Stimulated activated naive B cell treated with anti-CD40 and anti-IgM and Interleukin-4, amounts not matched to agents 10 μg/mL and 1 μg/mL and 100 μg/mL, for 72 hours (primary cell): ENCODE data around the gene SMIM1.
A peak's percentile ranks its signal among the peaks of the same experiment; 100 is the strongest.
"Not testable (repeated sequence)": the region's sequence is repeated elsewhere in the genome, so short reads cannot be mapped to it uniquely, and the experiment has no call there.

ENCODE experiments used
- ATAC-seq, 2 donors: fragments of 150-1000 bp; cut with Tn5 transposase; replicated peaks; 2 replicates each; pipeline ENCODE4 v1.10.0; 2021; ENCODE audit warnings: moderate library complexity in 1 of 2
- DNase-seq: peaks from one replicate; pipeline ENCODE4 v3.0.0; 2021
- H3K27ac Mint-ChIP-seq: one replicate; pipeline ENCODE4 v1.8.0; 2022; ENCODE audit warnings: mild to moderate bottlenecking, mixed read lengths
- H3K27me3 Mint-ChIP-seq, 2 donors: one replicate each; pipeline ENCODE4 v1.8.0; 2022; ENCODE audit warnings: mixed read lengths in 2 of 2
- H3K36me3 Mint-ChIP-seq, 2 donors: one replicate each; pipeline ENCODE4 v1.8.0; 2022; ENCODE audit warnings: mixed read lengths in 2 of 2, mild to moderate bottlenecking in 1 of 2
- H3K4me1 Mint-ChIP-seq, 2 donors: one replicate each; pipeline ENCODE4 v1.8.0; 2022; ENCODE audit warnings: mixed read lengths in 2 of 2, mild to moderate bottlenecking in 1 of 2
- H3K4me3 Mint-ChIP-seq, 2 donors: one replicate each; pipeline ENCODE4 v1.8.0; 2022; ENCODE audit warnings: mild to moderate bottlenecking in 2 of 2, mixed read lengths in 2 of 2, moderate library complexity in 1 of 2
- H3K9me3 Mint-ChIP-seq, 2 donors: one replicate each; pipeline ENCODE4 v1.8.0; 2022; ENCODE audit warnings: mixed read lengths in 2 of 2, mild to moderate bottlenecking in 1 of 2

SMIM1 gene, protein sequence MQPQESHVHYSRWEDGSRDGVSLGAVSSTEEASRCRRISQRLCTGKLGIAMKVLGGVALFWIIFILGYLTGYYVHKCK

DNA sequence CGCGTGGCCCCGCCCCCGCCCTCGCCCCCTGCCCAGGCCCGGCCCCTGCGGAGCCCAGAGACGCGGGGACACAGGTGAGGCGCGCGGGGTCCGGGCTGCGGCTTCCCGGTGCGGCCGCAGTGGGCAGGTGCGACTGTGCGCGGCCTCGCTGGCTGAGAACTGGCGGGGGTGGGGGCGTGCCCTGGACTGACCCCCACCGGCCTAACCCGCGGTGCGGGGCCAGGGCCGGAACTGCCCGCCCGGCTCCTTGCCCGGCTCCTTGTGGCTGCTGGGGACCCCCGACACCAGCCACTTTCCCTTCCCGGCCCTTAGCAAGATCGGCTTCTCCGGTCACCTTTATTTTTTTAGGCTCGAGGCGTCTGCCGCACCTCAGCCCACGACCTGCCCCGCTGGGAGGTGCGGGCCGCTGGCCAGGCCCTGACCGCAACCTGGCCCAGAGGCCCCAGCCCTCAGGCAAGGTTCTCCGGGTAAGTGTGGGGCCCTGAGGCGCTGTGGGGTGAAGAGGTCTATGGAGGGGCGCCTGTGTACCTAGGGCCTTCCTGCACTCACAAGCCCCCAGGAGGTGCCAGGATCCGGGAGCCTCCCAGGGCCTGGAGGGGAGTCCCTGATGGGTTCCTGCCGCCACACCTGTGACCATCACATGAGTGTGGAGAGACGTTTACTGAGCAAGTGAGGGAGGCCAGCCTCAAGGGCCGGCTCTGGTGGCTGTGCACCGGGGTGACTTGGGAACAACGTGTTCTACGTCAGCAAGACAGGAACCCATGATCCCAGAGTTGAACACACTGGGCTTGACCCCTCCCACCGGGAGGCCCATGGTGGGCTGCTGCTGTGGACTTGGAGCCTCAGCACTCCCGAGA, at the start of gene SMIM1:
SMIM1 (plus strand) TSS at position 35 of the 857 bp plus-strand sequence. CDS start 2,625 bp downstream, outside the sequence.
- Mint-ChIP-seq H3K27ac (peak within 1 kb of the TSS; percentile 81), H3K4me3 (peak within 1 kb of the TSS; percentile 79 to 81), H3K4me1 (peaks cover 23 to 34% of the 10 kb centered on the region in 2 donors), H3K9me3 (no peaks in the 10 kb centered on the region), H3K36me3 (no peaks in the 10 kb centered on the region), H3K27me3 (peaks cover 0 to 4% of the 10 kb centered on the region in 2 donors)
- no peak for ATAC-seq
- DNase-seq = no peak

DNA sequence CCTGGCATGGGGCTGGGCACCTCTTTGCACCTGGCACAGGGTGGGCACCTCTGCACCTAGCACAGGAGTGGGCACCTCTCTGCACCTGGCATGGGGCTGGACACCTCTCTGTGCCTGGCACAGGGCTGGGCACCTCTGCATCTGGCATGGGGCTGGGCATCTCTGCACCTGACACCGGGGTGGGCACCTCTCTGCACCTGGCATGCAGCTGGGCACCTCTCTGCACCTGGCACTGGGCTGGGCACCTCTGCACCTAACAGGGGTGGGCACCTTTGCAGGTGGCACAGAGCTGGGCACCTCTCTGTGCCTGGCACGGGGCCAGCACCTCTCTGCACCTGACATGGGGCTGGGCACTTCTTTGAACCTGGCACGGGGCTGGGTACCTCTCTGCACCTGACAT, 49.7 kb upstream of the SMIM1 start:
- Mint-ChIP-seq H3K27ac (no peak overlapping the region), H3K27me3 (peaks cover 27 to 29% of the 10 kb centered on the region in 2 donors), H3K9me3 (no peaks in the 10 kb centered on the region), H3K4me3 (no peak overlapping the region), H3K36me3 (no peaks in the 10 kb centered on the region), H3K4me1 (peaks cover 6 to 7% of the 10 kb centered on the region in 2 donors)
- ATAC-seq = no peak
- DNase-seq = no peak

DNA sequence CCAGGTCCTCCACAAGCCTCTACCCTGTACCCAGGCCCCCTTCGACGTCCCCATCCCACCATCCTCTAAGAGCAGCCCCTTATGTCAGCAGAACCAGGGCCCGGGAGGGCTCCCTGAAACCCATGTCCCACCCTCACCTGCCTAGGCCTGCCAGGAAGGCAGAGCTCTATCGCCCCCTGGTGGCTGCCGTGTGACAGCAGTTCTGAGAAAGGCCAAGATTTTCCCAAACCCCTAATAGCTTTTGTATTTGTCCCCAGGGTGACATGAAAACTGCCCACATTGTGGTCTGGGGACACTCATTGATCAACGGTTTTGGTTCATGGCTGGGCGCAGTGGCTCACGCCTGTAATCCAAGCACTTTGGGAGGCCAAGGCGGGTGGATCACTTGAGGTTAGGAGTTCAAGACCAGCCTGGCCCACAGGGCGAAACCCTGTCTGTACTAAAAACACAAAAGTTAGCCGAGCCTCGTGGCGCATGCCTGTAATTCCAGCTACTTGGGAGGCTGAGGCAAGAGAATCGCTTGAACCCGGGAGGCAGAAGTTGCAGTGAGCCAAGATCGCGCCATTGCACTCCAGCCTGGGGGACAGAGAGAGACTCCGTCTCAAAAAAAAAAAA, 48.0 kb upstream of the SMIM1 start:
- ATAC-seq (peak; percentile 68 to 81), DNase-seq (peak; percentile 52)
- Mint-ChIP-seq H3K27me3 (peaks cover 27 to 33% of the 10 kb centered on the region in 2 donors), H3K27ac (peak overlapping the region; percentile 32)
- H3K9me3 Mint-ChIP-seq, H3K4me1 Mint-ChIP-seq, H3K4me3 Mint-ChIP-seq, H3K36me3 Mint-ChIP-seq: not testable (repeated sequence)

DNA sequence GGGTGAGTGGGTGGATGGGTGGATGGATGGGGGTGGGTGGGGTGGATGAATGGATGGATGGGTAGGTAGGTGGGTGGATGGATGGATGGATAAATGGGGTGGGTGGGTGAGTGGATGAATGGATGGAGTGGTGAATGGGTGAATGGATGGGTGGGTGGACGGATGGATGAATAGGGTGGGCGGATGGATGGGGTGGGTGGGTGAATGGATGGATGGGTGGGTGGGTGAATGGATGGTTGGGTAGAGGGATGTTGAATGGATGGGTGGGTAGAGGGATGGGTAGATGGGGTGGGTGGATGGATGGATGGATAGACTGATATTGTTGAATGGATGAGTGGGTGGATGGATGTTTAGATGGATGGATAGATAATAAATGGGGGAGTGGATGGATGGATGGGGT, 47.2 kb upstream of the SMIM1 start:
- DNase-seq (no peak), ATAC-seq (no peak)
- peaks cover 27 to 35% of the 10 kb centered on the region in 2 donors for H3K27me3 Mint-ChIP-seq
- no peaks in the 10 kb centered on the region for H3K9me3 Mint-ChIP-seq
- H3K4me1 Mint-ChIP-seq = peaks cover 4 to 6% of the 10 kb centered on the region in 2 donors
- H3K27ac Mint-ChIP-seq = no peak overlapping the region
- H3K4me3 Mint-ChIP-seq = no peak overlapping the region
- no peaks in the 10 kb centered on the region for H3K36me3 Mint-ChIP-seq

DNA sequence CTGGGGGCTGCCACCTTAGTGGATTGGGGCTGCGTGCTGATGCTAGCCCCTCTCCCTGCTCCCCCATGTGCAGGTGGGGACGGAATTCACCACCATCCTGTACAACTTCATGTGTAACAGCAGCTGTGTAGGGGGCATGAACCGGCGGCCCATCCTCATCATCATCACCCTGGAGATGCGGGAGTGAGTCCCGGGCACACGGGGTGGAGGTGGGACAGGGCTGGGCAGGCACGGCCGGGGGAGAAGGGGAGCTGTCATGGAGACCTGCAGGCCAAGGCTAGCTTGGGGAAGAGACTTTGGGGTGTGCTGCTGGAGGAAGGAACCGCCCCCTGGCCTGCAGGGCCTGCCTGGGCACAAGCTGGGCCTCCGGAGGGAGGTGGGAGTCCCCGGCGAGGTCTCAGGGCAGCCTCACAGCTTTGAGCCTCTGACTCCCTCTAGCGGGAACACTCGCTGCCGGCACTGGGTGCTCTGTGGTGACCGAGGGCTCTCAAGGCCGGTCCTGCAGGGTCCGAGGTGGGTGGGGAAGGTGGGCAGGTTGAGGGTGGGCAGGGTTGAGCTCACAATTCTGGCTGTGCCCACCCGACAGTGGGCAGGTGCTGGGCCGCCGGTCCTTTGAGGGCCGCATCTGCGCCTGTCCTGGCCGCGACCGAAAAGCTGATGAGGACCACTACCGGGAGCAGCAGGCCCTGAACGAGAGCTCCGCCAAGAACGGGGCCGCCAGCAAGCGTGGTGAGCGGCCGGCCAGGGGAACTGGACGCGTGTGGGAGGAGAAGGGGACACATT, 45.3 kb upstream of the SMIM1 start:
- Mint-ChIP-seq H3K27me3 (peaks cover 30 to 38% of the 10 kb centered on the region in 2 donors), H3K27ac (no peak overlapping the region), H3K4me3 (no peak overlapping the region), H3K9me3 (no peaks in the 10 kb centered on the region), H3K36me3 (no peaks in the 10 kb centered on the region), H3K4me1 (peaks cover 4 to 6% of the 10 kb centered on the region in 2 donors)
- DNase-seq (peak; percentile 32), ATAC-seq (peak; percentile 74 to 75)

DNA sequence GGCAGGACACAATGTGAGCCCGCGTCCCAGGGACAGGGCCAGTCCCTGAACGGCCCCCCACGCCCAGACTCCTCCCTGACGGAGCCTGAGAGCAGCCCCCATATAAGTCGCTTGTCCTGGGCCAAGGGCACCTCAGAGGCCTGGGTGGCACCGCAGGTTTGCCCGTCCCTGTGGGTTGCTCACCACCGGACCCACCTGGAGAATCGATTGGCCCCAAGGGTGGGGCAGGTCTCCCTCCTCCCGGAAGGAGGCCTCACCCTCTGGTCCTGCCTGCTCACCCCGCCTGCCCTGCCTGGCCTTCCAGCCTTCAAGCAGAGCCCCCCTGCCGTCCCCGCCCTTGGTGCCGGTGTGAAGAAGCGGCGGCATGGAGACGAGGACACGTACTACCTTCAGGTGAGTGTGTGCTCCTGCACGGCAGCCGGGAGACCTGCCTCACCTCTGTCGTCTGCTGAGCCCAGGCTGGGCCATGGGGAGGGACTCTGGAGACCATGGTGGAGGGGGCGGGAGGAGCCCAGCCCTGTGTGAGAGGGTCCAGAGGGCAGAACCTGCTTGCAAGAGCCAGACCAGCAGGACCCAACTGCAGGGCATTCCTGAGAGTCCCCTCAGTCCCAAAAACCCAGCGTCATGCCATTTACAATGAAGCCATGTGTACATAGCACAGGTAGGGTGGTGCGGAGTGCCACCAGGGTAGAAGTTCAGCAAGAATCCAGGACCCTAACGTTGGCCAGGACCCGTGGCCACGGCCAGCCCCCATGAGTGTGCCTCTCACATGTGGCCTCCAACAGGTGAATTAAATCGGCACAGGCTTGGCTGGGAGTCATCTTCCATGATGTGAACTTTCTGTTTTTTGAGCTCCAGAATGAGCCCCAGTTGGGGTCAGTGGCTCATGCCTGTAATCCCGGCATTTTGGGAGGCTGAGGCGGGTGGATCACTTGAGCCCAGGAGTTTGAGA, 44.4 kb upstream of the SMIM1 start:
- Mint-ChIP-seq H3K27ac (no peak overlapping the region), H3K27me3 (peaks cover 29 to 38% of the 10 kb centered on the region in 2 donors), H3K36me3 (no peaks in the 10 kb centered on the region), H3K4me3 (no peak overlapping the region), H3K4me1 (peaks cover 4 to 6% of the 10 kb centered on the region in 2 donors), H3K9me3 (no peaks in the 10 kb centered on the region)
- DNase-seq (no peak), ATAC-seq (no peak)

DNA sequence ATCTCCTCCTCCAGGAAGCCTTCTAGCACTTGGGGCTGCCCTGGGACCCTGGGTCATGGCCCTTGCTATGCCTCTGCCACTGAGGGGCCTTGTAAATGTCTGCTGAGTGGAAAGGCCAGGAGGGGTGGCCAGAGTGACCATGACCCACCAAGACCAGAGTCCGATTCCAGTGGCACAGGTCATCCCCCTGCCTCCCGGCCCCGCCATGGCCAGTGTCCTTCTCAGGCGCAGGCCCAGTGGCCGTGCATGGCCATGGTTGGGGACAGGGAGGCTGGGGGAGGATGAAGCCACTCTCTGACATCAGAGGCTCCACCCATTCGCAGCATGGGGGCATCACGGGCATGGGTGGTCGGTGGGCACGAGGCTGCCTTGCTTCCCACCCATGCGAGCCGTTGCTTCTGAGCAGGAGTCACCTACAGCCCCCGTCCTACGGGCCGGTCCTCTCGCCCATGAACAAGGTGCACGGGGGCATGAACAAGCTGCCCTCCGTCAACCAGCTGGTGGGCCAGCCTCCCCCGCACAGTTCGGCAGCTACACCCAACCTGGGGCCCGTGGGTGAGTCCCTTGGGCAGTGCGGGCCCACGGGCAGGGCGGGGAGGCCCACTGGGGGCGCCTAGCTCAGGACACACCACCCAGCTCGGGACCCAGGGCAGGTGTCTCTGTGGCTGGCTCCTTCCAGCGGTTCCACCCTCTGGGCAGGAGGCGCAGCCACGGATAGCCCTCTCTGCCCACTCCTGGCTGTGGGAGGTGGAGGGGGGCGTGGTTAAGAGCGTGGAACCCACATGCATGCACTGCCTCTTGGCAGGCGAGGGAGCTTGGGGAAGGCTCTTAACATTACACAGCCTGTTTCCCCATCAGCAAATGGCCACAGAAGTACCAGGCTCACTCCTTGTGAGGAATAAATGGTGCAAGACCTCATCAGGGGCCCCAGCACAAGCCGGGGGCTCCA, 42.7 kb upstream of the SMIM1 start:
- Mint-ChIP-seq H3K36me3 (no peaks in the 10 kb centered on the region), H3K4me1 (peaks cover 0 to 2% of the 10 kb centered on the region in 2 donors), H3K27ac (no peak overlapping the region), H3K27me3 (peaks cover 22 to 32% of the 10 kb centered on the region in 2 donors), H3K4me3 (no peak overlapping the region), H3K9me3 (no peaks in the 10 kb centered on the region)
- no peak for ATAC-seq
- DNase-seq = no peak

DNA sequence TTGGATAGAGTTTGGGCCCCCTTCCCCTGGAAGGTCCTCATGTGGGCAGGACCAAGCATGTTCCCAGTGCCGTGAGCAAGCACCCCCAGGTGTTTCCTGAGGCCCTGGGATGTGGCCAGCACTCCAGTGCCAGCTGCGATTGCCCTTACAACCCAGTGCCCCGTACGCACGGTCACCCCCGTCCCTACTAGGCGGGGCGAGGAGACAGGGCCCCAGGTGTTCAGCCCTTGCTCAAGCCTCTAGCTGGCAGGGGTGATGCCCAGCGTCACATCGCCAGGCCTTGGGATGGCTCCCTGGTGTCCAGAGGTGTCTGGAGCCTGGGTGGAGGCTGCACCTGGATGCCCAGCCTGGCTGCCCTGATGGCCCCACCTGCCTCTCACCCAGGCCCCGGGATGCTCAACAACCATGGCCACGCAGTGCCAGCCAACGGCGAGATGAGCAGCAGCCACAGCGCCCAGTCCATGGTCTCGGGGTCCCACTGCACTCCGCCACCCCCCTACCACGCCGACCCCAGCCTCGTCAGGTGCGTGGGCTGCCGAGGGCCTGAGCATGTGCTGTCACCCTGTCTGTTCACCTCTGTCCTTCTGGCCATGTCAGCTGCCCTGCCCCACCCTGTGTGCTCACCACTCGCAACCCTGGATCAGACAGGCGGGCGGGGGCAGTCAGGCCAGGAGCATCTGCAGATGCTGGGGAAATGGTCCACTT, 41.9 kb upstream of the SMIM1 start:
- Mint-ChIP-seq H3K36me3 (peaks cover 0 to 3% of the 10 kb centered on the region in 2 donors), H3K4me3 (no peak overlapping the region), H3K27ac (no peak overlapping the region), H3K27me3 (peaks cover 18 to 32% of the 10 kb centered on the region in 2 donors), H3K9me3 (no peaks in the 10 kb centered on the region), H3K4me1 (no peaks in the 10 kb centered on the region)
- no peak for ATAC-seq
- DNase-seq = no peak

DNA sequence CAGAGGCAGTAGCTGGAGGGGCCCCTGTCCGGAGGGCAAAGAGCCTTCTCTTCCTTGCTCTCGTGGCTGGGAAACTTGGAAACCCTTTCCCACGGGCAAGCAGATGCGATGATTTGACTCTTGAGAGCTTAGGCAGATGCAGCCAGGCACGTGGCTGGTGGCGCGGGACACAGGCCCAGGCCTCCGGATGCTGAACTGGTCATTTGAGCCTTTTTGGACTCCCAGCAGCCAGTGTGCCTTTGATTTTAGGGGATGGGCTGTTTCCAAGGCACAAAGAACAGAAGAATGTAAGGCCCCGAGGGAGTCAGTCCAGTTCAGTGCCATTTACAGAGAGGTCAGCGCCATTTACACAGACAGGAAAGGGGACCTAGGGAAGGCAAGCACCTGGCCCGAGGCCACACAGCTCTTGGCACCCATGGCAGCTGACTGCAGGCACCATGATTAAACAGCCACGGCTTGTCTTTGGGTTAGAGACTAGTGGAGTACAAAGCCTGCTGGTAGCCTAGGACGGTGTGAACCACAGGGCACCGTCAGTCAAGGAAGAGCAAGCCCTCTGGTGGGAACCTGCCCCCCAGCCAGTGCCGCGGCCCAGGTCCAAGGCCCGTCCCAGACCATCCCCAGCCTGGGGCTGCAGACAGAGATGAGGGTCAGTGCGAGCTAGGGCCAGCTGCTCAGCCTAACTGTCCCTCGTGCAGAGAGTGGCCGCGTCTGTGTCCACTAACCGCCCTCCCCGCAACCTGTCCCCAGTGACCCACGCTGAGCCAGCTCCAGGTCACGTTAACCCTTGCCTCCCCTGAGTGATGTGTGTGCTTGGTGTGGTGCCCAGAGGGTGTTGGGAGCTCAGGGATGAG, 40.7 kb upstream of the SMIM1 start:
- no peak overlapping the region for H3K4me3 Mint-ChIP-seq
- H3K9me3 Mint-ChIP-seq = no peaks in the 10 kb centered on the region
- peaks cover 10 to 26% of the 10 kb centered on the region in 2 donors for H3K27me3 Mint-ChIP-seq
- H3K4me1 Mint-ChIP-seq = no peaks in the 10 kb centered on the region
- no peak for DNase-seq
- ATAC-seq = no peak
- peaks cover under 1 to 8% of the 10 kb centered on the region in 2 donors for H3K36me3 Mint-ChIP-seq
- no peak overlapping the region for H3K27ac Mint-ChIP-seq

DNA sequence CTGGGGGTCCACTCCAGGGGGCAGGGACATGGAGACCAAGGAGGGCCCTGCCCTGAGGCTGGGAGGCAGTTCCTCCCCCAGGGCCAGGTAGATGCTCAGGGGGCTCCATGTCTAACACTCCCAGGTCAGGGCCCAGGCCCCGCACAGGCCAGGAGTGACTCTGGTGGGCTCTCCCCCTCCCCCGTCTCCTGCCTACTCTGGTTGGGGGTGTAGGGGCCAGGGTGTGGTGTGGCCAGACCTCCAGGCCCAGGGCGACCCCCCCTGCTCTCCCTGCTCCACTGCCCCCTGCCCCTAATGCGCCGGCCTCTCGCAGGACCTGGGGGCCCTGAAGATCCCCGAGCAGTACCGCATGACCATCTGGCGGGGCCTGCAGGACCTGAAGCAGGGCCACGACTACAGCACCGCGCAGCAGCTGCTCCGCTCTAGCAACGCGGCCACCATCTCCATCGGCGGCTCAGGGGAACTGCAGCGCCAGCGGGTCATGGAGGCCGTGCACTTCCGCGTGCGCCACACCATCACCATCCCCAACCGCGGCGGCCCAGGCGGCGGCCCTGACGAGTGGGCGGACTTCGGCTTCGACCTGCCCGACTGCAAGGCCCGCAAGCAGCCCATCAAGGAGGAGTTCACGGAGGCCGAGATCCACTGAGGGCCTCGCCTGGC, 40.0 kb upstream of the SMIM1 start:
- ATAC-seq = no peak

More for the DNA sequence above, 40.0 kb upstream of the SMIM1 start:
- H3K4me1 Mint-ChIP-seq = no peaks in the 10 kb centered on the region
- peaks cover 8 to 22% of the 10 kb centered on the region in 2 donors for H3K27me3 Mint-ChIP-seq
- DNase-seq = no peak
- no peaks in the 10 kb centered on the region for H3K9me3 Mint-ChIP-seq
- H3K4me3 Mint-ChIP-seq = no peak overlapping the region
- H3K27ac Mint-ChIP-seq = no peak overlapping the region
- peaks cover 1 to 8% of the 10 kb centered on the region in 2 donors for H3K36me3 Mint-ChIP-seq
